Thyroid gland (tissue), 4 donors: ENCODE results near the gene TTLL5.

Source experiments
- CTCF ChIP-seq, 6 experiments: fragments of 200-600 bp in 3 of 6; fragments of 450-650 bp in 3 of 6; sonication (generic) in 3 of 6; IDR thresholded peaks; one replicate each; pipeline ENCODE4 v1.5.1; 2016 to 2019; ENCODE audit warnings: antibody characterized with exemption in 6 of 6, mild to moderate bottlenecking in 2 of 6, inconsistent platforms in 1 of 6, moderate library complexity in 1 of 6
- POLR2A ChIP-seq, 2 donors: fragments of 450-650 bp; IDR thresholded peaks; one replicate each; pipeline ENCODE4 v1.6.1; 2017; ENCODE audit warnings: antibody characterized with exemption in 2 of 2, mild to moderate bottlenecking in 2 of 2, moderate library complexity in 1 of 2

- TF ChIP-seq CTCF (IDR thresholded peaks at IDR 0.05) (peak in 2 of 6 experiments; percentile 12 to 26), POLR2A (IDR thresholded peaks at IDR 0.05) (no peak)
Observed at GRCh38 chr14:75794615-75795038, 133.6 kb downstream of the TTLL5 start.
